HepG2 (cell line): ENCODE data around the gene DHX16. TPM values are rescaled to one million over a fixed set of nuclear protein-coding genes. Genes with fewer than 3 reads are reported as not detected.
"Not testable (repeated sequence)": the region's sequence is repeated elsewhere in the genome, so short reads cannot be mapped to it uniquely, and the experiment has no call there.

Experiments
- ATAC-seq: fragments of 200-7000 bp; cut with Tn5 transposase; 3 replicates; pipeline ENCODE4 v1.9.1; 2020; ENCODE audit warnings: mild to moderate bottlenecking, moderate library complexity
- BruUV-seq: library from RNA; stranded (reverse); fragments of 400-500 nt; replicated peaks from 2 replicates; lab custom pipeline; 2021; lab: Mats Ljungman, UMichigan
- CTCF ChIA-PET: fragments of 300-600 bp; formaldehyde crosslinking; extraction: SDS; loops from one replicate; lab custom pipeline; 2021; ENCODE audit warnings: low total read pairs, inconsistent platforms, low intra/inter-chr PET ratio; lab: Yijun Ruan, JAX
- POLR2A ChIA-PET: fragments of 350-600 bp; sonication (Branson Sonifier 250); formaldehyde crosslinking; loops from one replicate; lab custom pipeline; 2020; ENCODE audit warnings: antibody characterized with exemption, inconsistent platforms; lab: Yijun Ruan, JAX
- DNase-seq: peaks from one replicate; pipeline ENCODE4 v3.0.0-alpha.2; 2015; ENCODE audit warnings: low spot score
- FAIRE-seq: peaks from 3 replicates; lab custom pipeline; 2011; peaks lifted over from hg19 to GRCh38; lab: Jason Lieb, UNC
- H2AFZ ChIP-seq: one replicate; pipeline ENCODE4 v1.6.1; 2011; ENCODE audit warnings: low read length, inconsistent platforms
- H3K27ac ChIP-seq: fragments of 300-600 bp; 3 replicates; pipeline ENCODE4 v1.8.0; 2011; ENCODE audit warnings: mixed run types, mild to moderate bottlenecking, mixed read lengths, low read length, inconsistent platforms; ENCODE audit not compliant: insufficient read depth; ENCODE audit errors: extremely low read length
- H3K27me3 ChIP-seq, 2 experiments: fragments of 200-600 bp in 1 of 2; 2 replicates in 1 of 2; 3 replicates in 1 of 2; pipeline versions ENCODE4 v1.6.0 to v1.8.0; 2011; ENCODE audit warnings: low read length in 2 of 2, mild to moderate bottlenecking in 2 of 2, moderate library complexity in 2 of 2, inconsistent platforms in 1 of 2; ENCODE audit not compliant: insufficient read depth in 2 of 2, control insufficient read depth in 1 of 2
- H3K36me3 ChIP-seq, 2 experiments: fragments of 200-600 bp in 1 of 2; replicated peaks in 1 of 2; 2 replicates in 1 of 2; 3 replicates in 1 of 2; pipeline versions ENCODE4 v1.5.1 to v1.8.0; 2011; ENCODE audit warnings: low read length in 2 of 2, inconsistent platforms in 1 of 2; ENCODE audit not compliant: insufficient read depth in 2 of 2, control insufficient read depth in 1 of 2
- H3K4me1 ChIP-seq: 2 replicates; pipeline ENCODE4 v1.5.1; 2012; ENCODE audit warnings: low read length, inconsistent platforms; ENCODE audit not compliant: insufficient read depth
- H3K4me2 ChIP-seq: 2 replicates; pipeline ENCODE4 v1.6.0; 2011; ENCODE audit warnings: low read depth, low read length, inconsistent platforms
- H3K4me3 ChIP-seq, 3 experiments: fragments of 200-600 bp in 1 of 3; sonication (generic), shearing (Covaris generic) in 1 of 3; replicated peaks in 1 of 3; 2 replicates each; pipeline ENCODE4 v1.5.1; 2011 to 2016; ENCODE audit warnings: low read length in 3 of 3, inconsistent platforms in 2 of 3, low read depth in 2 of 3, mild to moderate bottlenecking in 2 of 3, control low read depth in 1 of 3, mixed read lengths in 1 of 3; ENCODE audit not compliant: insufficient read depth in 1 of 3
- H3K79me2 ChIP-seq: one replicate; pipeline ENCODE4 v1.6.1; 2011; ENCODE audit warnings: low read length, inconsistent platforms; ENCODE audit not compliant: insufficient read depth
- H3K9ac ChIP-seq: 2 replicates; pipeline ENCODE4 v1.6.0; 2011; ENCODE audit warnings: mild to moderate bottlenecking, low read depth, low read length, inconsistent platforms; ENCODE audit not compliant: insufficient read depth
- H3K9me3 ChIP-seq: 2 replicates; pipeline ENCODE4 v1.5.1; 2012; ENCODE audit warnings: mild to moderate bottlenecking, low read length
- H4K20me1 ChIP-seq: 2 replicates; pipeline ENCODE4 v1.6.0; 2011; ENCODE audit warnings: inconsistent platforms, mild to moderate bottlenecking, low read length, moderate library complexity; ENCODE audit not compliant: insufficient read depth
- AKNA ChIP-seq: sonication (generic); formaldehyde crosslinking; IDR thresholded peaks from 2 replicates; pipeline ENCODE4 v1.4.0; 2020; ENCODE audit warnings: missing genetic modification reagents, borderline replicate concordance
- ARID2 ChIP-seq: sonication (generic); formaldehyde crosslinking; IDR thresholded peaks from 2 replicates; pipeline ENCODE4 v1.8.1; 2022; ENCODE audit warnings: mild to moderate bottlenecking, missing genetic modification reagents, borderline replicate concordance
- ETV5 ChIP-seq: IDR thresholded peaks from 2 replicates; pipeline ENCODE4 v1.6.1; 2018; ENCODE audit warnings: missing biosample characterization, missing genetic modification reagents, inconsistent platforms, borderline replicate concordance
- JARID2 ChIP-seq: sonication (generic); formaldehyde crosslinking; IDR thresholded peaks from 2 replicates; pipeline ENCODE4 v1.8.1; 2023; ENCODE audit warnings: missing genetic modification reagents, inconsistent platforms; ENCODE audit not compliant: insufficient replicate concordance
- KAT7 ChIP-seq: IDR thresholded peaks from 2 replicates; pipeline ENCODE4 v1.6.1; 2018; ENCODE audit warnings: borderline replicate concordance, missing compliant biosample characterization
- MBD4 ChIP-seq: IDR thresholded peaks from 2 replicates; pipeline ENCODE4 v1.6.1; 2012; ENCODE audit warnings: low read length, inconsistent platforms, borderline replicate concordance
- MTF1 ChIP-seq: sonication (generic); formaldehyde crosslinking; IDR thresholded peaks from 2 replicates; pipeline ENCODE4 v1.5.0; 2020; ENCODE audit warnings: missing genetic modification reagents
- MTF2 ChIP-seq: sonication (generic); formaldehyde crosslinking; IDR thresholded peaks from 2 replicates; pipeline ENCODE4 v1.5.0; 2020; ENCODE audit warnings: missing genetic modification reagents, borderline replicate concordance
- NKX3-1 ChIP-seq: sonication (generic); formaldehyde crosslinking; IDR thresholded peaks from 2 replicates; pipeline ENCODE4 v1.5.0; 2020; ENCODE audit warnings: missing genetic modification reagents
- TEAD2 ChIP-seq: sonication (generic); formaldehyde crosslinking; IDR thresholded peaks from 2 replicates; pipeline ENCODE4 v1.9.0; 2021; ENCODE audit warnings: missing genetic modification reagents
- ZFP37 ChIP-seq: sonication (generic); formaldehyde crosslinking; IDR thresholded peaks from 2 replicates; pipeline ENCODE4 v1.4.0; 2020; ENCODE audit warnings: missing genetic modification reagents, borderline replicate concordance
- ZNF350 ChIP-seq: sonication (generic); formaldehyde crosslinking; IDR thresholded peaks from 2 replicates; pipeline ENCODE4 v1.4.0; 2020; ENCODE audit warnings: mild to moderate bottlenecking, low read depth, missing genetic modification reagents, borderline replicate concordance
- ZNF367 ChIP-seq: sonication (generic); formaldehyde crosslinking; IDR thresholded peaks from 2 replicates; pipeline ENCODE4 v1.4.0; 2020; ENCODE audit warnings: missing genetic modification reagents, borderline replicate concordance
- ZNF766 ChIP-seq: sonication (generic); formaldehyde crosslinking; IDR thresholded peaks from 2 replicates; pipeline ENCODE4 v1.5.0; 2020; ENCODE audit warnings: missing genetic modification reagents, borderline replicate concordance
- ZSCAN12 ChIP-seq: sonication (generic); formaldehyde crosslinking; IDR thresholded peaks from 2 replicates; pipeline ENCODE4 v1.9.0; 2021; ENCODE audit warnings: mild to moderate bottlenecking, missing genetic modification reagents
- WGBS: methylation state at CpG from one replicate; pipeline ENCODE4 v1.1.6; 2017; ENCODE audit warnings: low lambda C conversion rate; 5-methylcytosine and 5-hydroxymethylcytosine counted together
- in situ Hi-C: cut with HindIII; loops from 2 replicates; pipeline ENCODE4 v1.10.0; 2017; ENCODE audit warnings: low pct_unique_long_range_greater_than_20kb; ENCODE audit not compliant: extremely low pct_ligation_motif_present
- intact Hi-C: fragments of 100-400 bp; cut with micrococcal nuclease; formaldehyde crosslinking; loops from one replicate; pipeline ENCODE4 v1.10.0; 2022; ENCODE audit not compliant: unreplicated experiment
- polyA plus RNA-seq, 8 experiments: library from polyadenylated mRNA; depleted of rRNA in 3 of 8; stranded (reverse) in 7 of 8; unstranded in 1 of 8; fragments of >200 nt; fragmentation: Illumina TruSeq in 4 of 8; extraction: Trizol in 4 of 8; gene quantifications; 2 replicates each; pipeline versions ENCODE4 v1.2.1 to v1.2.3, GENCODE V29; 2011 to 2016; ENCODE audit warnings: low read depth in 4 of 8, missing spikeins in 1 of 8, mixed read lengths in 1 of 8; ENCODE audit not compliant: insufficient read depth in 1 of 8
- total RNA-seq, 5 experiments: library from RNA; depleted of rRNA; stranded (reverse); fragments of >200 nt; fragmentation: Illumina TruSeq; extraction: Trizol; gene quantifications; 2 replicates each; pipeline ENCODE4 v1.2.3, GENCODE V29; 2016; ENCODE audit warnings: low read depth in 1 of 5
- TF ChIP-seq, protein P1 (sequence below): sonication (generic); formaldehyde crosslinking; conservative IDR thresholded peaks from 2 replicates; pipeline ENCODE4 v1.5.0; 2020; ENCODE audit warnings: missing genetic modification reagents

DHX16 gene
- total and polyA plus RNA-seq, 2 of the 13 experiments (the other 11 are each of a cell fraction or from before 2014, with no cell fraction given) = 57.0 to 58.5 TPM

- Histone ChIP-seq H3K4me2 (peak overlapping the region; percentile 82), H3K36me3 (peaks cover 13 to 35% of the 10 kb centered on the region in 2 experiments), H3K27ac (peak overlapping the region; percentile 96), H3K4me3 (peak overlapping the region; percentile 89 to 94 (median 90); a peak in 5 of 6 replicates), H3K79me2 (peaks cover 46% of the 10 kb centered on the region), H3K9ac (peak overlapping the region; percentile 96), H4K20me1 (peaks cover 44% of the 10 kb centered on the region), H3K4me1 (peaks cover 58% of the 10 kb centered on the region)
- WGBS = 10% methylated on average over 10 of the region's 10 CpGs
- not testable (repeated sequence) for ATAC-seq, H3K9me3 ChIP-seq, H3K27me3 ChIP-seq, H2AFZ ChIP-seq, DNase-seq, FAIRE-seq, BruUV-seq
- POLR2A ChIA-PET = interaction anchor here (0.7 to 5.0 kb wide), 23 partner anchors 9 to 192 kb away, joined by 3 to 92 read pairs (median 8); partner anchors contain the start of genes DHX16, FLOT1, IER3 and MRPS18B
- CTCF ChIA-PET = interaction anchor here (0.9 to 3.5 kb wide), 7 partner anchors 9 to 156 kb away, joined by 3 to 130 read pairs (median 5); partner anchors contain the start of gene DHX16
- in situ Hi-C loops = loop anchor here (5.0 to 10.0 kb wide), 2 partner anchors 45 to 237 kb away; partner anchors contain the start of gene HLA-E
- intact Hi-C loops = loop anchor here (1.0 to 5.0 kb wide), 4 partner anchors 35 to 240 kb away; no protein-coding TSS in a partner anchor
- TF ChIP-seq ZNF766 (CRISPR knock-in tag) (peak; percentile 71; the same call in 1 of the 2 replicates), ARID2 (CRISPR knock-in tag) (peak; percentile 71; the same call in 1 of the 2 replicates), KAT7 (peak; percentile 54; the same call in 1 of the 2 replicates), ZSCAN12 (CRISPR knock-in tag) (0 out of 2 replicates have a peak, but pooled peaks have one; percentile 30), ZNF367 (CRISPR knock-in tag) (0 out of 2 replicates have a peak, but pooled peaks have one; percentile 6), ZFP37 (CRISPR knock-in tag) (peak; percentile 3; the same call in 1 of the 2 replicates), JARID2 (CRISPR knock-in tag) (peak; percentile 20), ETV5 (CRISPR knock-in tag) (0 out of 2 replicates have a peak, but pooled peaks have one; percentile 2), ZNF350 (CRISPR knock-in tag) (0 out of 2 replicates have a peak, but pooled peaks have one; percentile 10), AKNA (CRISPR knock-in tag) (0 out of 2 replicates have a peak, but pooled peaks have one; percentile 5), MBD4 (0 out of 2 replicates have a peak, but pooled peaks have one; percentile 46), MTF1 (peak; percentile 16; the same call in 1 of the 2 replicates), NKX3-1 (CRISPR knock-in tag) (peak; percentile 28; the same call in 1 of the 2 replicates), MTF2 (CRISPR knock-in tag) (0 out of 2 replicates have a peak, but pooled peaks have one; percentile 57), TEAD2 (0 out of 2 replicates have a peak, but pooled peaks have one; percentile 7)
- TF ChIP-seq, protein P1, sequence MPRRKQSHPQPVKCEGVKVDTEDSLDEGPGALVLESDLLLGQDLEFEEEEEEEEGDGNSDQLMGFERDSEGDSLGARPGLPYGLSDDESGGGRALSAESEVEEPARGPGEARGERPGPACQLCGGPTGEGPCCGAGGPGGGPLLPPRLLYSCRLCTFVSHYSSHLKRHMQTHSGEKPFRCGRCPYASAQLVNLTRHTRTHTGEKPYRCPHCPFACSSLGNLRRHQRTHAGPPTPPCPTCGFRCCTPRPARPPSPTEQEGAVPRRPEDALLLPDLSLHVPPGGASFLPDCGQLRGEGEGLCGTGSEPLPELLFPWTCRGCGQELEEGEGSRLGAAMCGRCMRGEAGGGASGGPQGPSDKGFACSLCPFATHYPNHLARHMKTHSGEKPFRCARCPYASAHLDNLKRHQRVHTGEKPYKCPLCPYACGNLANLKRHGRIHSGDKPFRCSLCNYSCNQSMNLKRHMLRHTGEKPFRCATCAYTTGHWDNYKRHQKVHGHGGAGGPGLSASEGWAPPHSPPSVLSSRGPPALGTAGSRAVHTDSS = 0 out of 2 replicates have a peak, but pooled peaks have one; percentile 69
Observed at GRCh38 chr6:30722025-30722279, 49.1 kb upstream of the DHX16 start.
